HUES64 (cell line): ENCODE results near the gene AFF1.

Experiments
- H3K27ac ChIP-seq: 2 replicates; pipeline ENCODE4 v1.7.0; 2013; ENCODE audit warnings: low read depth, low read length, inconsistent platforms
- H3K27me3 ChIP-seq: 2 replicates; pipeline ENCODE4 v1.6.1; 2013; ENCODE audit warnings: mild to moderate bottlenecking, low read length; ENCODE audit not compliant: insufficient read depth
- H3K36me3 ChIP-seq: 2 replicates; pipeline ENCODE4 v1.6.1; 2013; ENCODE audit warnings: mild to moderate bottlenecking, low read length; ENCODE audit not compliant: insufficient read depth
- H3K4me1 ChIP-seq: 2 replicates; pipeline ENCODE4 v1.6.1; 2013; ENCODE audit warnings: mild to moderate bottlenecking, low read length, moderate library complexity; ENCODE audit not compliant: insufficient read depth
- H3K4me3 ChIP-seq: 2 replicates; pipeline ENCODE4 v1.5.1; 2013; ENCODE audit warnings: mild to moderate bottlenecking, low read length, moderate library complexity
- H3K9ac ChIP-seq: 2 replicates; pipeline ENCODE4 v1.6.1; 2013; ENCODE audit warnings: mild to moderate bottlenecking, low read depth, low read length
- H3K9me3 ChIP-seq: 2 replicates; pipeline ENCODE4 v1.6.1; 2013; ENCODE audit warnings: low read depth, low read length; ENCODE audit not compliant: insufficient read depth
- WGBS: fragments of 150-250, 120-280 bp; methylation state at CpG from one replicate; pipeline ENCODE4 v1.1.7; 2013; ENCODE audit warnings: missing lambda C conversion rate; 5-methylcytosine and 5-hydroxymethylcytosine counted together

Gene AFF1

GRCh38 chr4:87109121-87109520 is 174.3 kb downstream of the AFF1 start:
- Histone ChIP-seq H3K27ac (no peak overlapping the region), H3K9me3 (no peaks in the 10 kb centered on the region), H3K4me3 (no peak overlapping the region), H3K9ac (no peak overlapping the region), H3K4me1 (peaks cover 7% of the 10 kb centered on the region; the same call in 1 of the 2 replicates), H3K36me3 (peaks cover 75% of the 10 kb centered on the region), H3K27me3 (no peaks in the 10 kb centered on the region)
- 100% methylated on average over 2 of the region's 3 CpGs for WGBS

- H3K27me3 ChIP-seq = no peaks in the 10 kb centered on the region
- no peaks in the 10 kb centered on the region for H3K9me3 ChIP-seq
- no peak overlapping the region for H3K4me3 ChIP-seq
- H3K9ac ChIP-seq = no peak overlapping the region
- no CpG with 5 or more reads among the region's 1 CpG for WGBS
- peaks cover 7% of the 10 kb centered on the region; the same call in 1 of the 2 replicates for H3K4me1 ChIP-seq
- H3K27ac ChIP-seq = no peak overlapping the region
- H3K36me3 ChIP-seq = peaks cover 81% of the 10 kb centered on the region
These were observed 175.1 kb downstream of the AFF1 start for GRCh38 chr4:87109945-87110344.

- H3K4me1 ChIP-seq = peaks cover 13% of the 10 kb centered on the region; the same call in 1 of the 2 replicates
These were observed 177.3 kb downstream of the AFF1 start for GRCh38 chr4:87112063-87112462.

GRCh38 chr4:87114245-87115062 is 179.6 kb downstream of the AFF1 start:
- 84% methylated on average over 24 of the region's 24 CpGs for WGBS
- Histone ChIP-seq H3K9ac (no peak overlapping the region), H3K36me3 (peaks cover 81% of the 10 kb centered on the region), H3K4me1 (peaks cover 20% of the 10 kb centered on the region), H3K27ac (peak overlapping the region; percentile 29; the same call in 1 of the 2 replicates), H3K4me3 (no peak overlapping the region), H3K9me3 (no peaks in the 10 kb centered on the region), H3K27me3 (no peaks in the 10 kb centered on the region)

More at GRCh38 chr4:87112063-87112462, 177.3 kb downstream of the AFF1 start:
- peaks cover 85% of the 10 kb centered on the region for H3K36me3 ChIP-seq
- H3K27ac ChIP-seq = no peak overlapping the region
- no peak overlapping the region for H3K9ac ChIP-seq
- no peak overlapping the region for H3K4me3 ChIP-seq
- no peaks in the 10 kb centered on the region for H3K27me3 ChIP-seq
- no peaks in the 10 kb centered on the region for H3K9me3 ChIP-seq
- 92% methylated on average over 4 of the region's 4 CpGs for WGBS

GRCh38 chr4:87116231-87116630 is 181.4 kb downstream of the AFF1 start:
- Histone ChIP-seq H3K36me3 (peaks cover 79% of the 10 kb centered on the region), H3K27me3 (no peaks in the 10 kb centered on the region), H3K9me3 (no peaks in the 10 kb centered on the region), H3K9ac (no peak overlapping the region), H3K4me3 (no peak overlapping the region), H3K27ac (no peak overlapping the region), H3K4me1 (peaks cover 20% of the 10 kb centered on the region)
- 92% methylated on average over 1 of the region's 1 CpG for WGBS

GRCh38 chr4:87117051-87117731 is 182.4 kb downstream of the AFF1 start:
- no peak overlapping the region for H3K9ac ChIP-seq
- H3K9me3 ChIP-seq = no peaks in the 10 kb centered on the region
- H3K36me3 ChIP-seq = peaks cover 71% of the 10 kb centered on the region
- peaks cover 20% of the 10 kb centered on the region for H3K4me1 ChIP-seq
- WGBS = 89% methylated on average over 8 of the region's 8 CpGs
- no peak overlapping the region for H3K4me3 ChIP-seq
- H3K27me3 ChIP-seq = no peaks in the 10 kb centered on the region
- H3K27ac ChIP-seq = peak overlapping the region; percentile 12; the same call in 1 of the 2 replicates

GRCh38 chr4:87117732-87118075 is 182.9 kb downstream of the AFF1 start:
- H3K9me3 ChIP-seq = no peaks in the 10 kb centered on the region
- peaks cover 69% of the 10 kb centered on the region for H3K36me3 ChIP-seq
- 96% methylated on average over 3 of the region's 5 CpGs for WGBS
- H3K9ac ChIP-seq = no peak overlapping the region
- H3K4me3 ChIP-seq = no peak overlapping the region
- no peaks in the 10 kb centered on the region for H3K27me3 ChIP-seq
- H3K4me1 ChIP-seq = peaks cover 20% of the 10 kb centered on the region
- H3K27ac ChIP-seq = no peak overlapping the region

- WGBS = 100% methylated on average over 1 of the region's 1 CpG
- no peak overlapping the region for H3K9ac ChIP-seq
- no peak overlapping the region for H3K27ac ChIP-seq
- H3K9me3 ChIP-seq = no peaks in the 10 kb centered on the region
- peaks cover 65% of the 10 kb centered on the region for H3K36me3 ChIP-seq
- H3K4me3 ChIP-seq = no peak overlapping the region
- no peaks in the 10 kb centered on the region for H3K27me3 ChIP-seq
- peaks cover 20% of the 10 kb centered on the region for H3K4me1 ChIP-seq
These were observed 183.6 kb downstream of the AFF1 start for GRCh38 chr4:87118421-87118820.

- WGBS = 91% methylated on average over 2 of the region's 2 CpGs
- H3K4me1 ChIP-seq = peaks cover 20% of the 10 kb centered on the region
- H3K36me3 ChIP-seq = peaks cover 61% of the 10 kb centered on the region
These were observed 184.0 kb downstream of the AFF1 start for GRCh38 chr4:87118826-87119225.

GRCh38 chr4:87120010-87120409 is 185.2 kb downstream of the AFF1 start:
- Histone ChIP-seq H3K9ac (no peak overlapping the region), H3K4me1 (peaks cover 20% of the 10 kb centered on the region), H3K36me3 (peaks cover 61% of the 10 kb centered on the region), H3K9me3 (no peaks in the 10 kb centered on the region), H3K4me3 (no peak overlapping the region), H3K27me3 (no peaks in the 10 kb centered on the region), H3K27ac (no peak overlapping the region)
- WGBS = 94% methylated on average over 4 of the region's 4 CpGs

More at GRCh38 chr4:87118826-87119225, 184.0 kb downstream of the AFF1 start:
- no peaks in the 10 kb centered on the region for H3K27me3 ChIP-seq
- H3K9me3 ChIP-seq = no peaks in the 10 kb centered on the region
- no peak overlapping the region for H3K27ac ChIP-seq
- no peak overlapping the region for H3K4me3 ChIP-seq
- H3K9ac ChIP-seq = no peak overlapping the region

- H3K4me3 ChIP-seq = no peak overlapping the region
- no peaks in the 10 kb centered on the region for H3K27me3 ChIP-seq
- H3K4me1 ChIP-seq = peaks cover 20% of the 10 kb centered on the region
- H3K36me3 ChIP-seq = peaks cover 61% of the 10 kb centered on the region
- no peak overlapping the region for H3K27ac ChIP-seq
- WGBS = 92% methylated on average over 18 of the region's 18 CpGs
- H3K9me3 ChIP-seq = no peaks in the 10 kb centered on the region
- H3K9ac ChIP-seq = no peak overlapping the region
These were observed 185.8 kb downstream of the AFF1 start for GRCh38 chr4:87120411-87121162.
